Measurements from ENCODE around the gene TTC34.
"Not testable (repeated sequence)": the region's sequence is repeated elsewhere in the genome, so short reads cannot be mapped to it uniquely, and the experiment has no call there.

Gene TTC34

GRCh38 chr1:2750041-2750680 lies 51.3 kb downstream of the TTC34 start:
- H3K36me3 ChIP-seq (ENCODE audit: insufficient read depth, low read length); H3K9ac ChIP-seq (ENCODE audit: low read length); H3K9me2 ChIP-seq (ENCODE audit: low read depth, low read length); H4K20me1 ChIP-seq (ENCODE audit: insufficient read depth, low read length); H3F3A ChIP-seq (ENCODE audit: insufficient read depth, low read length); H3K4me2 ChIP-seq (ENCODE audit: low read length); H3K4me1 ChIP-seq (ENCODE audit: insufficient read depth, low read length, severe bottlenecking); H3K9me3 ChIP-seq (ENCODE audit: low read length); H3K4me3 ChIP-seq (ENCODE audit: low read depth, low read length, poor library complexity, severe bottlenecking); H3K27me3 ChIP-seq (ENCODE audit: insufficient read depth, low read length); H3K79me2 ChIP-seq (ENCODE audit: insufficient read depth, low read length); H3K27ac ChIP-seq (ENCODE audit: low read depth, low read length, poor library complexity, severe bottlenecking); H2AFZ ChIP-seq (ENCODE audit: low read length): not testable (repeated sequence)

GRCh38 chr1:2748626-2749025 lies 52.9 kb downstream of the TTC34 start:
- H2AFZ ChIP-seq (ENCODE audit: low read length); H3K9ac ChIP-seq (ENCODE audit: low read length); H3K27me3 ChIP-seq (ENCODE audit: insufficient read depth, low read length); H3K4me2 ChIP-seq (ENCODE audit: low read length); H4K20me1 ChIP-seq (ENCODE audit: insufficient read depth, low read length); H3K9me2 ChIP-seq (ENCODE audit: low read depth, low read length); H3K4me3 ChIP-seq (ENCODE audit: low read depth, low read length, poor library complexity, severe bottlenecking); H3K4me1 ChIP-seq (ENCODE audit: insufficient read depth, low read length, severe bottlenecking); H3K27ac ChIP-seq (ENCODE audit: low read depth, low read length, poor library complexity, severe bottlenecking); H3F3A ChIP-seq (ENCODE audit: insufficient read depth, low read length); H3K79me2 ChIP-seq (ENCODE audit: insufficient read depth, low read length); H3K36me3 ChIP-seq (ENCODE audit: insufficient read depth, low read length); H3K9me3 ChIP-seq (ENCODE audit: low read length): not testable (repeated sequence)

- not testable (repeated sequence) for H3K9ac ChIP-seq (ENCODE audit: low read length); H3K36me3 ChIP-seq (ENCODE audit: insufficient read depth, low read length); H3K79me2 ChIP-seq (ENCODE audit: insufficient read depth, low read length); H3K27me3 ChIP-seq (ENCODE audit: insufficient read depth, low read length); H2AFZ ChIP-seq (ENCODE audit: low read length); H4K20me1 ChIP-seq (ENCODE audit: insufficient read depth, low read length); H3K9me2 ChIP-seq (ENCODE audit: low read depth, low read length); H3K4me3 ChIP-seq (ENCODE audit: low read depth, low read length, poor library complexity, severe bottlenecking); H3K9me3 ChIP-seq (ENCODE audit: low read length); H3K4me1 ChIP-seq (ENCODE audit: insufficient read depth, low read length, severe bottlenecking); H3F3A ChIP-seq (ENCODE audit: insufficient read depth, low read length); H3K27ac ChIP-seq (ENCODE audit: low read depth, low read length, poor library complexity, severe bottlenecking); H3K4me2 ChIP-seq (ENCODE audit: low read length)
Observed at GRCh38 chr1:2694796-2695195, 106.7 kb downstream of the TTC34 start.

GRCh38 chr1:2690180-2690579 lies 111.3 kb downstream of the TTC34 start:
- not testable (repeated sequence) for H4K20me1 ChIP-seq (ENCODE audit: insufficient read depth, low read length); H3K4me1 ChIP-seq (ENCODE audit: insufficient read depth, low read length, severe bottlenecking); H3K4me3 ChIP-seq (ENCODE audit: low read depth, low read length, poor library complexity, severe bottlenecking); H3K36me3 ChIP-seq (ENCODE audit: insufficient read depth, low read length); H3K27ac ChIP-seq (ENCODE audit: low read depth, low read length, poor library complexity, severe bottlenecking); H2AFZ ChIP-seq (ENCODE audit: low read length); H3K4me2 ChIP-seq (ENCODE audit: low read length); H3K9me2 ChIP-seq (ENCODE audit: low read depth, low read length); H3K27me3 ChIP-seq (ENCODE audit: insufficient read depth, low read length); H3F3A ChIP-seq (ENCODE audit: insufficient read depth, low read length); H3K9ac ChIP-seq (ENCODE audit: low read length); H3K79me2 ChIP-seq (ENCODE audit: insufficient read depth, low read length); H3K9me3 ChIP-seq (ENCODE audit: low read length)

- H3K9me3 ChIP-seq (ENCODE audit: low read length); H3K27me3 ChIP-seq (ENCODE audit: insufficient read depth, low read length); H3K4me3 ChIP-seq (ENCODE audit: low read depth, low read length, poor library complexity, severe bottlenecking); H2AFZ ChIP-seq (ENCODE audit: low read length); H3K79me2 ChIP-seq (ENCODE audit: insufficient read depth, low read length); H3F3A ChIP-seq (ENCODE audit: insufficient read depth, low read length); H3K4me2 ChIP-seq (ENCODE audit: low read length); H3K36me3 ChIP-seq (ENCODE audit: insufficient read depth, low read length); H3K9ac ChIP-seq (ENCODE audit: low read length); H3K4me1 ChIP-seq (ENCODE audit: insufficient read depth, low read length, severe bottlenecking); H3K9me2 ChIP-seq (ENCODE audit: low read depth, low read length); H4K20me1 ChIP-seq (ENCODE audit: insufficient read depth, low read length); H3K27ac ChIP-seq (ENCODE audit: low read depth, low read length, poor library complexity, severe bottlenecking): not testable (repeated sequence)
Observed at GRCh38 chr1:2688336-2688665, 113.2 kb downstream of the TTC34 start.

GRCh38 chr1:2687638-2688335 lies 113.7 kb downstream of the TTC34 start:
- H3K9me2 ChIP-seq (ENCODE audit: low read depth, low read length); H3K79me2 ChIP-seq (ENCODE audit: insufficient read depth, low read length); H3K4me2 ChIP-seq (ENCODE audit: low read length); H4K20me1 ChIP-seq (ENCODE audit: insufficient read depth, low read length); H3K9me3 ChIP-seq (ENCODE audit: low read length); H3K27me3 ChIP-seq (ENCODE audit: insufficient read depth, low read length); H2AFZ ChIP-seq (ENCODE audit: low read length); H3K27ac ChIP-seq (ENCODE audit: low read depth, low read length, poor library complexity, severe bottlenecking); H3K4me3 ChIP-seq (ENCODE audit: low read depth, low read length, poor library complexity, severe bottlenecking); H3F3A ChIP-seq (ENCODE audit: insufficient read depth, low read length); H3K36me3 ChIP-seq (ENCODE audit: insufficient read depth, low read length); H3K4me1 ChIP-seq (ENCODE audit: insufficient read depth, low read length, severe bottlenecking); H3K9ac ChIP-seq (ENCODE audit: low read length): not testable (repeated sequence)

- H3F3A ChIP-seq (ENCODE audit: insufficient read depth, low read length); H3K9me2 ChIP-seq (ENCODE audit: low read depth, low read length); H4K20me1 ChIP-seq (ENCODE audit: insufficient read depth, low read length); H3K9ac ChIP-seq (ENCODE audit: low read length); H3K27ac ChIP-seq (ENCODE audit: low read depth, low read length, poor library complexity, severe bottlenecking); H3K36me3 ChIP-seq (ENCODE audit: insufficient read depth, low read length); H3K27me3 ChIP-seq (ENCODE audit: insufficient read depth, low read length); H3K9me3 ChIP-seq (ENCODE audit: low read length); H3K4me2 ChIP-seq (ENCODE audit: low read length); H3K79me2 ChIP-seq (ENCODE audit: insufficient read depth, low read length); H2AFZ ChIP-seq (ENCODE audit: low read length); H3K4me1 ChIP-seq (ENCODE audit: insufficient read depth, low read length, severe bottlenecking); H3K4me3 ChIP-seq (ENCODE audit: low read depth, low read length, poor library complexity, severe bottlenecking): not testable (repeated sequence)
Observed at GRCh38 chr1:2687174-2687591, 114.3 kb downstream of the TTC34 start.
